GM21526 (cell line): ENCODE results near the gene PRKD1.

Source experiments
- ATAC-seq: cut with Tn5 transposase; IDR thresholded peaks from one replicate; pipeline ENCODE4 v1.9.1; 2021; ENCODE audit warnings: moderate library complexity; ENCODE audit not compliant: unreplicated experiment, low FRiP score

The PRKD1 gene

DNA sequence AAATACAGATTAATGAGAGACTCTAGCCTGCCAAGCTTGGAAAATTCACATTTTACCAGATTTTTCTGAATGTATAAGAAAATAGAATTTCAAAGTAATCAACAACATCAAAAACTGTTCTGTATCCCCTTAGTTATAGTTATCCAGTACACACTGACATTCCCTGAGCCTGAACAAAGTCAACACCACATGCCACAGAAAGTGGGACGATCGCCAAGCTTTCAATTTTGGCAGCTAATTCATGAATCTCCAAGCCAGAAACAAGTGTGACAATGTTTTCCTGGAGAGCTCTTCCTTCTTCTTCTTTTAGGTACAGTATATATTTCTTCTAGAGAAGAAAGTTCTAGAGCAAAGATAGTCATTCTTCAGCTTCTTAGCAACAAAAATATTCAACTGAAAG lies 290.2 kb downstream of the PRKD1 start:
- ATAC-seq, result no peak

DNA sequence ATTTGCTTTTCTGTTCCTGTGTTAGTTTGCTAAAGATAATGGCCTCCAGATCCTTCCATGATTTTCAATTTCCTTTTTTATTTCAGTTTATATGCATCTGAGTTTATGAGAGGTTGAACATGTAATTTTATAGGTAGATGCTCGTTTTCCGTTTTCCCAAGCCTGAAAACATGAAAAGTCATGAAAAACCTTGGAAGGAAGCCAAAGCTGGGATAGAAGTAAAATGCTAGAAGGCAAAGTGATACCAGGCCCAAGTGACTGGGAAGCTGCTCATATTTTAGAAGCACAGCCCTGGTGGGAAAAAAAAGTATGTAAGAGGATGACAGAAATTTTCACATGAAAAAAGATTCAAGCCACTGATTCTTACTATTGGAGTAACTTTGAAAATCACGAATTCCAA lies 290.8 kb downstream of the PRKD1 start:
- no peak for ATAC-seq

GRCh38 chr14:29630566-29631160 lies 297.0 kb downstream of the PRKD1 start:
- no peak for ATAC-seq

DNA sequence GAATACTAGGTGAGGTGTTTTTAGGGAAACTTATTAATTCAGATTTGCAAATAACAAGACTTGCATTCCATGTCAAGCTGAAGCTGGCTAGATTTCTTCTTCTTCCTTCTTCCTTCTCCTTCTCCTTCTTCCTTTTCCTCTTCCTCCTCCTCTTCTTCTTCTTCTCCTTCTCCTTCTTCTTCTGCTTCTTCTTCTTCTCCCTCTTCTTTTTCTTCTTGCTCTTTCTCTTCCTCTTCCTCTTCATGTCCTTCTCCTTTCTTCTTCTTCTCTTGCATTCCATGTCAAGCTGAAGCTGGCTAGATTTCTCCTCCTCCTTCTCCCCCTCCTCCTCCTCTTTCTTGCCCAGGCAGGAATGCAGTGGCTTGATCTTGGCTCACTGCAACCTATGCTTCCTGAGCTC lies 297.8 kb downstream of the PRKD1 start:
- no peak for ATAC-seq

GRCh38 chr14:29627137-29627536 lies 300.5 kb downstream of the PRKD1 start:
- no peak for ATAC-seq

DNA sequence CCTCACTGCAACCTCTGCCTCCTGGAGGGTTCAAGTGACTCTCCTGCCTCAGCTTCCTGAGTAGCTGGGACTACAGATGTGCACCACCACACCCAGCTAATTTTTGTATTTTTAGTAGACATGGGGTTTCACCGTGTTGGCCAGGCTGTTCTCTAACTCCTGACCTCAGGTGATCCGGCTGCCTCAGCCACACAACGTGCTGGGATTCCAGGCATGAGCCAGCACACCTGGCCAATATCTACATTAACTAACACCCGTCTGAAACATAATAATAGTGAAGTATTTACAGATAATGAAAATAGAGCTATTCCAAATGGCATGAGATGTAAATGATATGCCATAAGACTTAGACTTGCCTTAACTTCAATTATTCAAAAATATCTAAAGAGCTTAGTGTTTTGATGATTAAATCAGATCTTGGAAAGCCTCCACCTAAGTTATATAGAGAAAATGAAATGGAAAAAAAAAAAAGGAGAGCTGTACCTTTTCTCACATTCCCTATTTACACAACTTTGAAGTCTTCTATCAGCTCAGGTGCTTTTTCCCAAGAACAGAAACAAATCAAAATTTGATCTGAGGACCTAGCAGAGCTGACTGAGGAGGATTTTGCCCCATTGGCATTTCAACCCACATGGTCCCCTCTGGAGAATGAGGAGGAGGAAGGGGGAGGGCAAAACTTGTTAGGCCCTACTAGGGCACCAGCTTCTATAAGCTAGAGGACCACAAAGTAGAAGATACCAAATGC lies 309.2 kb downstream of the PRKD1 start:
- ATAC-seq, result no peak

- ATAC-seq, result no peak
Observed at GRCh38 chr14:29616922-29617321, 310.7 kb downstream of the PRKD1 start.

DNA sequence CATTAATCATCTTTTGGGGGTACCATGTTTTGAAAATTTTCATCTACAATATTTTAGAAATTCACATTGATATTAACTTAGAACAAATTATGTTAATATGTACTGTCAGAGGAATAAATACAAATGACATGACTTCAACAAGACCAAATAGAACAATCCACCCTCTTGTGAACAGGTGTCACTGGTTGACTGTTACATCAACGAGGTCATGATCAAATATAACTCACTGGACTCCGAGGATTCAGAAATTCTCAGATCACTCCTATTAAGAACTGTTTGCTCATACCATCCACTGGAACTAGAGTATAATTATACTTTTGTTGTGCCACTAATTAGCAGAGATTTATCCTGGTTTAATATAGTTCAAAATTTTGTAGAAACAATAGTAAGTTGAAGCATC lies 318.8 kb downstream of the PRKD1 start:
- ATAC-seq, result no peak

DNA sequence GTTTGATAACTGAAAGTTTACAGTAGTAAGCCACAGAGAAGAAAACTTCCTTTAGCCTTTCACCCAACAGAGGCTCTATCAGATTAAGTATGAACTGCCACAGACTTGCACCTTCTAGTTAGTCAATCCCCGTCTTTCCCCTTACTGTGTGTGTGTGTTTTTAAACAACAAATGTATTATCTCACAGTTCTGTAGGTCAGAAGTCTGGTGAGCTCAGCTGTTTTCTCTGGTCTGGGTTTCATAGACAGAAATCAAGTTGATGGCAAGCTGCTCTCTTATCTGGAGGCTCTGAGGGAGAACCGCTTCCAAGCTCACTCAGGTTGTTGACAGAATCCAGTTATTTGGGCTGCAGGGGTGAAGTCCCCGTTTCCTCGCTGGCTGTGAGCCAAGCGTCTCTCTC lies 320.5 kb downstream of the PRKD1 start:
- ATAC-seq, result no peak

GRCh38 chr14:29603696-29604095 lies 324.0 kb downstream of the PRKD1 start:
- ATAC-seq, result no peak

DNA sequence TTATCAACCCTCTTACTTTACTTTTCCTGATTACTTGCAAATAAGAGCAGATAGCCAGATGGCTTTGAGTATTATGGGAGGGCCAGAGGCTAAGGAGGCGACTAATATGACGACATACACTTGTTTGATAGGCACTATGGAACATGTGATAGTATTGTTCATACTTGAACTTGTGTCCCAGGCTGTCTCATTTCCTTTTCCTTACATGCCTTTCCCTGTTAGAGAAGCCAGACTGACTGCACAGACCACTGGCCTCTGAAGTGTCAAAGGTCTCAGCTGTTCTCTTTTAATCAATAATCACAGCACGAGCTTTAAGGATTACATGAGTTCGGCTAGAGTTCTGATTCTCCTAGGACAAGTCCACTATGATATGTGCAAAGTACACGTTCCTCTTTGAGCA lies 326.0 kb downstream of the PRKD1 start:
- no peak for ATAC-seq

GRCh38 chr14:29587761-29588470 lies 339.7 kb downstream of the PRKD1 start:
- ATAC-seq, result no peak

- no peak for ATAC-seq
Observed at GRCh38 chr14:29587046-29587445, 340.6 kb downstream of the PRKD1 start.

DNA sequence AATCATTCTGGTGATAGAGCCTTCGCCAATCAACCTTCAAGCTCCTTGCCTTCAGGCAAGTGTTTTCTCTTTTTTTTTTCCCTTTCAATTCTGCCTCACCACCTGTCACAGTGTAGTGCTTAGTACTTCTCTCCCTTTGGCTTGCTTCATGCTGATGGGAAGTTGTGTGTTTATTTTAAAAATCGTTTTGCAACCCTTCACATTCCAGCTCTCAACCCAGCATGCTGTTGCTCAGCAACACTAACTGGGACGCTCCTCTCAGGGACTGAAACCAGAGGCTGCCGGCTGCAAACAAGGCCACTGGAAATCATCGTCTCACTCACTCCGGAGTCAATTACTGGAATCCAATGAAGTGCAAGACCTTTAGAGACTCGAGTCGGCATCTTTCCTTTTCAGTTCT lies 342.7 kb downstream of the PRKD1 start:
- no peak for ATAC-seq

DNA sequence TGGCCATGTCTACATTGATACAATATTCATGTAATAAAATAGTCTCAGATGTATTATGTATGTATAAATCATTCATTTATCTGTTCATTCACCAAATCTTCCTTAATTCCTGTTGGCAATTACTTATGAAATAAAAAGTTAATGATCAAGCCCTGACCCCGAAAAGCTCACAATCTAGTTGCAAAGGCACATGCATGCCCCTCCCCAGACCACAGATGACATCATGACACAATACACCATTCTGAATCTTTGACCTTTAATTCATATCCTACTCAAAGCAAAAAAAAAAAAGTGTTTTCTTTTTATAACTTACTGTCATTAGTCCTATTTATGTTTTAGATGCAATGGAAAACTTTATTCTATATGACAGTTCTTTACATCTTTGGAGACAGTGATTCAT lies 346.9 kb downstream of the PRKD1 start:
- ATAC-seq, result no peak

- ATAC-seq, result no peak
Observed at GRCh38 chr14:29579838-29580237, 347.8 kb downstream of the PRKD1 start.

GRCh38 chr14:29576927-29577326 lies 350.7 kb downstream of the PRKD1 start:
- no peak for ATAC-seq

- ATAC-seq, result no peak
Observed at GRCh38 chr14:29569194-29569593, 358.5 kb downstream of the PRKD1 start.

GRCh38 chr14:29566194-29566593 lies 361.5 kb downstream of the PRKD1 start:
- no peak for ATAC-seq

GRCh38 chr14:29558516-29558915 lies 369.1 kb downstream of the PRKD1 start:
- no peak for ATAC-seq

DNA sequence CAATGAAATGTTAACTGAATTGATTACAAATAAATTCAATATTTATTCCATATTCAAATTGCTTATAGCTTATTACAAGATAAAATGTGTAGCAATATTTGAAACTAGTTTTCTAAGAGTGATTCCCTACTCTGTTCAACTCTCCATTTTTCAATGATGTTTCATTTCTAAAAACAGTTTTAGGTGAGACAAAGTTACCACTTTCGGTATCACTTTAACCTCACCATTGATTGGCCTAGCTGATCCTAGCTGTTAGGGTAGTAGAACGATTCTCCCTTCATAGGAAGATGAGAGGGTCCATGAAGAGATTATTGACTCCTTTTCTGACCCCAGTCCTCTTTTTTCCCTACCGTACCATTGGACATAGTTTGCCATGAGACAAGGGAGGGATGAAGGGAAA lies 373.3 kb downstream of the PRKD1 start:
- ATAC-seq, result no peak

DNA sequence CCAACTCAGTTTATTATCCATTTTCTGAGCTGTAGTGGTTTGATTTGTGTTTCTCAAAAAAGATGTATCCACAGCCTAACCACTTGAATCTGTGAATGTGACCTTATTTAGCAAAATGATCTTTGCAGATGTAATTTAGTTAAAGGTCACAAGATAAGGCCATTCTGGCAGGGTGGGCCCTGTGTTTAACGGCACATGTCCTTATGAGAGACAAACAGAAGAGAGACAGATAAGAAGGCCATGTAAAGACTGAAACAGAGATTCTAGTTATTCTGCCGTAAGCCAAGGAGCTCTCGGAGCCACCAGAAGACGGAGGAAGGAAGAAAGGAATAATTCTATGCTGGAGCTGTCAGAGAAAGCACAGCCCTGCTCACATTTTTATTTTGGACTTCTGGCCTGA lies 374.2 kb downstream of the PRKD1 start:
- no peak for ATAC-seq
